ENCODE data around the gene KLK10.

The KLK10 gene

GRCh38 chr19:51064534-51065220 is 45.2 kb upstream of the KLK10 start, which contains the start of gene KLK13:
TSS of gene KLK13 (minus strand) at chr19:51065092. CDS start at chr19:51065067, 25 bp downstream.
- no peaks in the 10 kb centered on the region for H3K79me2 ChIP-seq (ENCODE audit: low read length)
- no peak within 1 kb of the TSS for H3K4me3 ChIP-seq (ENCODE audit: low read length)
- H3K27me3 ChIP-seq (ENCODE audit: low read depth, low read length): peaks cover 36% of the 10 kb centered on the region
- H2AFZ ChIP-seq (ENCODE audit: low read depth, low read length): no peak within 1 kb of the TSS
- H3K4me1 ChIP-seq (ENCODE audit: low read length): no peaks in the 10 kb centered on the region
- no peak within 1 kb of the TSS for H3K4me2 ChIP-seq (ENCODE audit: low read length)
- no peaks in the 10 kb centered on the region for H3K9me3 ChIP-seq (ENCODE audit: insufficient read depth, low read length)
- no peaks in the 10 kb centered on the region for H4K20me1 ChIP-seq (ENCODE audit: insufficient read depth, low read length)
- TF ChIP-seq CTCF (IDR thresholded peaks at IDR 0.05; ENCODE audit: low read depth, low read length) (no peak), EZH2phosphoT487 (IDR thresholded peaks at IDR 0.05; ENCODE audit: low read depth) (no peak)
- H3K27ac ChIP-seq (ENCODE audit: low read length): no peak within 1 kb of the TSS
- H3K36me3 ChIP-seq (replicated peaks; ENCODE audit: low read depth, low read length): no peaks in the 10 kb centered on the region
- no peak within 1 kb of the TSS for H3K9ac ChIP-seq (ENCODE audit: low read length)

- Histone ChIP-seq H3K27me3 (ENCODE audit: low read depth, low read length) (peaks cover 30% of the 10 kb centered on the region; the same call in 1 of the 2 replicates), H3K36me3 (replicated peaks; ENCODE audit: low read depth, low read length) (no peaks in the 10 kb centered on the region), H3K9me3 (ENCODE audit: insufficient read depth, low read length) (no peaks in the 10 kb centered on the region), H3K4me1 (ENCODE audit: low read length) (no peaks in the 10 kb centered on the region), H3K27ac (ENCODE audit: low read length) (no peak overlapping the region), H3K4me2 (ENCODE audit: low read length) (no peak overlapping the region), H3K4me3 (ENCODE audit: low read length) (no peak overlapping the region), H3K79me2 (ENCODE audit: low read length) (no peaks in the 10 kb centered on the region), H2AFZ (ENCODE audit: low read depth, low read length) (no peak overlapping the region), H4K20me1 (ENCODE audit: insufficient read depth, low read length) (no peaks in the 10 kb centered on the region), H3K9ac (ENCODE audit: low read length) (no peak overlapping the region)
- TF ChIP-seq EZH2phosphoT487 (IDR thresholded peaks at IDR 0.05; ENCODE audit: low read depth) (no peak), CTCF (IDR thresholded peaks at IDR 0.05; ENCODE audit: low read depth, low read length) (no peak)
Measured at GRCh38 chr19:51063664-51064063, 44.2 kb upstream of the KLK10 start.

- Histone ChIP-seq H3K4me2 (ENCODE audit: low read length) (no peak overlapping the region), H3K27me3 (ENCODE audit: low read depth, low read length) (peaks cover 40% of the 10 kb centered on the region)
Measured at GRCh38 chr19:51060973-51061372, 41.5 kb upstream of the KLK10 start.

GRCh38 chr19:51060336-51060735 is 40.8 kb upstream of the KLK10 start:
- Histone ChIP-seq H3K4me2 (ENCODE audit: low read length) (no peak overlapping the region), H3K27me3 (ENCODE audit: low read depth, low read length) (peaks cover 47% of the 10 kb centered on the region)
- TF ChIP-seq CTCF (IDR thresholded peaks at IDR 0.05; ENCODE audit: low read depth, low read length): no peak
- no peak for TF ChIP-seq EZH2phosphoT487 (IDR thresholded peaks at IDR 0.05; ENCODE audit: low read depth)

More at GRCh38 chr19:51060973-51061372, 41.5 kb upstream of the KLK10 start:
- H3K79me2 ChIP-seq (ENCODE audit: low read length): no peaks in the 10 kb centered on the region
- H4K20me1 ChIP-seq (ENCODE audit: insufficient read depth, low read length): no peaks in the 10 kb centered on the region
- H2AFZ ChIP-seq (ENCODE audit: low read depth, low read length): no peak overlapping the region
- no peak overlapping the region for H3K27ac ChIP-seq (ENCODE audit: low read length)
- no peaks in the 10 kb centered on the region for H3K4me1 ChIP-seq (ENCODE audit: low read length)
- no peak overlapping the region for H3K9ac ChIP-seq (ENCODE audit: low read length)
- no peak for TF ChIP-seq EZH2phosphoT487 (IDR thresholded peaks at IDR 0.05; ENCODE audit: low read depth)
- TF ChIP-seq CTCF (IDR thresholded peaks at IDR 0.05; ENCODE audit: low read depth, low read length): no peak
- no peaks in the 10 kb centered on the region for H3K9me3 ChIP-seq (ENCODE audit: insufficient read depth, low read length)
- H3K4me3 ChIP-seq (ENCODE audit: low read length): no peak overlapping the region
- no peaks in the 10 kb centered on the region for H3K36me3 ChIP-seq (replicated peaks; ENCODE audit: low read depth, low read length)

More at GRCh38 chr19:51060336-51060735, 40.8 kb upstream of the KLK10 start:
- Histone ChIP-seq H4K20me1 (ENCODE audit: insufficient read depth, low read length) (no peaks in the 10 kb centered on the region), H3K36me3 (replicated peaks; ENCODE audit: low read depth, low read length) (no peaks in the 10 kb centered on the region), H3K9ac (ENCODE audit: low read length) (no peak overlapping the region), H3K9me3 (ENCODE audit: insufficient read depth, low read length) (no peaks in the 10 kb centered on the region), H3K79me2 (ENCODE audit: low read length) (no peaks in the 10 kb centered on the region), H3K4me3 (ENCODE audit: low read length) (no peak overlapping the region), H2AFZ (ENCODE audit: low read depth, low read length) (no peak overlapping the region), H3K4me1 (ENCODE audit: low read length) (no peaks in the 10 kb centered on the region), H3K27ac (ENCODE audit: low read length) (no peak overlapping the region)
